Osteoblast (primary cell): Measurements from ENCODE around the gene BCL2. TPM values are rescaled to one million over a fixed set of nuclear protein-coding genes. Genes with fewer than 3 reads are reported as not detected.

Source experiments
- DNase-seq: peaks from one replicate; pipeline ENCODE4 v3.0.0; 2011; ENCODE audit warnings: low spot score, mixed read lengths; ENCODE audit not compliant: insufficient read length; ENCODE audit errors: missing footprints
- H2AFZ ChIP-seq: 2 replicates; pipeline ENCODE4 v1.6.0; 2011; ENCODE audit warnings: mild to moderate bottlenecking, low read length
- H3K27ac ChIP-seq: 2 replicates; pipeline ENCODE4 v1.5.1; 2011; ENCODE audit warnings: mild to moderate bottlenecking, low read depth, low read length, moderate library complexity
- H3K27me3 ChIP-seq: 2 replicates; pipeline ENCODE4 v1.6.0; 2012; ENCODE audit warnings: mild to moderate bottlenecking, control low read depth, inconsistent platforms, low read length, moderate library complexity; ENCODE audit not compliant: insufficient read depth
- H3K36me3 ChIP-seq: 2 replicates; pipeline ENCODE4 v1.5.1; 2011; ENCODE audit warnings: mild to moderate bottlenecking, low read length, control low read depth, moderate library complexity; ENCODE audit not compliant: insufficient read depth
- H3K4me1 ChIP-seq: 2 replicates; pipeline ENCODE4 v1.5.1; 2011; ENCODE audit warnings: mild to moderate bottlenecking, low read length, control low read depth, moderate library complexity; ENCODE audit not compliant: insufficient read depth
- H3K4me2 ChIP-seq: 2 replicates; pipeline ENCODE4 v1.6.0; 2011; ENCODE audit warnings: mild to moderate bottlenecking, low read length; ENCODE audit not compliant: insufficient read depth
- H3K4me3 ChIP-seq: fragments of 200-600 bp; sonication (generic); 3 replicates; pipeline ENCODE4 v1.5.1; 2012; ENCODE audit warnings: mild to moderate bottlenecking, low read length, inconsistent platforms; ENCODE audit not compliant: insufficient read depth
- H3K79me2 ChIP-seq: 2 replicates; pipeline ENCODE4 v1.6.0; 2012; ENCODE audit warnings: mild to moderate bottlenecking, low read length, control low read depth, inconsistent platforms; ENCODE audit not compliant: insufficient read depth
- H3K9me3 ChIP-seq: 2 replicates; pipeline ENCODE4 v1.5.1; 2011; ENCODE audit warnings: low read depth, low read length, control low read depth
- H4K20me1 ChIP-seq: 2 replicates; pipeline ENCODE4 v1.6.0; 2012; ENCODE audit warnings: mild to moderate bottlenecking, low read length, control low read depth; ENCODE audit not compliant: insufficient read depth
- total RNA-seq: library from RNA; depleted of rRNA; stranded (reverse); fragments of >200 nt; gene quantifications from 2 replicates; pipeline ENCODE4 v1.2.3, GENCODE V29; 2012
- TF ChIP-seq, protein P1 (sequence below): IDR thresholded peaks from 2 replicates; pipeline ENCODE4 v1.5.1; 2011; ENCODE audit warnings: mild to moderate bottlenecking, low read depth, low read length, moderate library complexity; ENCODE audit errors: extremely low read depth

Gene BCL2
- total RNA-seq, 1 donor, result 11.9 TPM

DNA sequence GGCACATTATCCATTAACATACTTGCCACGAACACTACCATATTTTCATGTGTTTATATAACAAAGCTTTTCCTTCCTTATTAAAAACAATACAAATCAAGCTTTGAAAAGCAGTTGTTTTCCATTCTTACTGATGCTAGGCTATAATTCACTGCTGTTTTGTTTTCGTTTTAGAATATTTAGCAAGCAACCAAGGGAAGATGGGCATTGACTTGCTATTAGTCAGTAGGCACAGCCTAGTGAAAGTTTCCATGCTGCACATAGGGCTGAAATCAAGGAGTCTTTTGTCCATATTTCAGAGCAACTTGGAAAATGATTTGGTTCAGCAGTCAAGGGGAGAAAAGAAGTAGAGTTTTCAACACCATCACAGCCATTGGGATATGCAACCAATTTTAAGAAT lies 31.3 kb downstream of the BCL2 start:
- no peaks in the 10 kb centered on the region for H3K36me3 ChIP-seq
- no peaks in the 10 kb centered on the region for H3K4me1 ChIP-seq
- no peak overlapping the region for H3K4me3 ChIP-seq
- H3K9me3 ChIP-seq, result no peaks in the 10 kb centered on the region
- H3K79me2 ChIP-seq, result no peaks in the 10 kb centered on the region
- no peaks in the 10 kb centered on the region for H3K27me3 ChIP-seq
- no peak overlapping the region for H2AFZ ChIP-seq
- no peaks in the 10 kb centered on the region for H4K20me1 ChIP-seq
- no peak overlapping the region for H3K27ac ChIP-seq
- TF ChIP-seq, protein P1, sequence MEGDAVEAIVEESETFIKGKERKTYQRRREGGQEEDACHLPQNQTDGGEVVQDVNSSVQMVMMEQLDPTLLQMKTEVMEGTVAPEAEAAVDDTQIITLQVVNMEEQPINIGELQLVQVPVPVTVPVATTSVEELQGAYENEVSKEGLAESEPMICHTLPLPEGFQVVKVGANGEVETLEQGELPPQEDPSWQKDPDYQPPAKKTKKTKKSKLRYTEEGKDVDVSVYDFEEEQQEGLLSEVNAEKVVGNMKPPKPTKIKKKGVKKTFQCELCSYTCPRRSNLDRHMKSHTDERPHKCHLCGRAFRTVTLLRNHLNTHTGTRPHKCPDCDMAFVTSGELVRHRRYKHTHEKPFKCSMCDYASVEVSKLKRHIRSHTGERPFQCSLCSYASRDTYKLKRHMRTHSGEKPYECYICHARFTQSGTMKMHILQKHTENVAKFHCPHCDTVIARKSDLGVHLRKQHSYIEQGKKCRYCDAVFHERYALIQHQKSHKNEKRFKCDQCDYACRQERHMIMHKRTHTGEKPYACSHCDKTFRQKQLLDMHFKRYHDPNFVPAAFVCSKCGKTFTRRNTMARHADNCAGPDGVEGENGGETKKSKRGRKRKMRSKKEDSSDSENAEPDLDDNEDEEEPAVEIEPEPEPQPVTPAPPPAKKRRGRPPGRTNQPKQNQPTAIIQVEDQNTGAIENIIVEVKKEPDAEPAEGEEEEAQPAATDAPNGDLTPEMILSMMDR, result no peak
- no peak overlapping the region for H3K4me2 ChIP-seq
- no peak for DNase-seq

DNA sequence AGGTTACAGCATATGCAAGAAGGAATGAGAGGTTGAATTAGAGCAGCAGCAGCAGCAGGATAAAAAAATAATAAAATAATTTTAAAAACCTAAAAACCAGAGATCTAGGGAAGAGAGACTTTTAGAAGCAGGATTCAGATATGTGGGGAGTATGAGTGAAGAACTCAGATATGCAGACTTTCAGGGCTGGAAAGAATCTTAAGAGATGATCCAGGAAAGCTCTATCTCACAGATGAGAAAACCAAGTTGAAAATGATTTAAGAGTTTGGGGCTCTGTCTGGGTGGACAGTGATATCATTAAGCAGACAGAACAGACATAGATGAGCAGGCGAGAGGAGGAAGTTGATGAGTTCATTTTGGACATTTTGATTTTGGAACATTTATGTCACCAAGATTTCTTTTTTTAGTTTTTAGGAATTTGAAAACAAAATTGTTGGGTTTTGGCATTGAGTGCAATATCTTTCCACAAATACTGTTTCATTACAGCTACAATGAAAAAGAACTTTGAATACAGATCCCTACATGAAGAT lies 31.8 kb downstream of the BCL2 start:
- Histone ChIP-seq H4K20me1 (no peaks in the 10 kb centered on the region), H3K27ac (no peak overlapping the region), H3K4me1 (no peaks in the 10 kb centered on the region), H3K27me3 (no peaks in the 10 kb centered on the region), H3K4me3 (no peak overlapping the region), H2AFZ (no peak overlapping the region), H3K79me2 (no peaks in the 10 kb centered on the region), H3K36me3 (no peaks in the 10 kb centered on the region), H3K4me2 (no peak overlapping the region), H3K9me3 (no peaks in the 10 kb centered on the region)
- TF ChIP-seq, protein P1, result no peak
- no peak for DNase-seq

DNA sequence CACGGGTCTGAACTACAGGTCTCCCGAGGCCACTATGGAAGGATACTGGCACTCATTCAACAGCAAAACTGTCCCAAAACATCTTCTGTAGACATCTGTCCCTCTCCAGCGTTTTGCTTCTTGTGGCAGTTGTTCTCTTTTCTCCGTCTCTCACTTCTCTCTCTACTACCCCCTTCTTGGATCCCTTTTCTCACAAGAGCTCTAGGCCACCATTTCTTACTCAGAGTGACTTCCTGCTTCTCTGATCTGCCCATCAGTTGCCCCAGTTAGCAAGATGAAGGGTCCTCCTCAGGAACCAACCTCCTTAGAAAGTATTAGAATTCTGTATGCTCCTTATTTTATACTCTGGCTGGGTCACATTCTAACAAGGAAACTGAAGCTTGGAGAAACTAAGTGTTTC lies 32.6 kb downstream of the BCL2 start:
- H3K27ac ChIP-seq, result no peak overlapping the region

DNA sequence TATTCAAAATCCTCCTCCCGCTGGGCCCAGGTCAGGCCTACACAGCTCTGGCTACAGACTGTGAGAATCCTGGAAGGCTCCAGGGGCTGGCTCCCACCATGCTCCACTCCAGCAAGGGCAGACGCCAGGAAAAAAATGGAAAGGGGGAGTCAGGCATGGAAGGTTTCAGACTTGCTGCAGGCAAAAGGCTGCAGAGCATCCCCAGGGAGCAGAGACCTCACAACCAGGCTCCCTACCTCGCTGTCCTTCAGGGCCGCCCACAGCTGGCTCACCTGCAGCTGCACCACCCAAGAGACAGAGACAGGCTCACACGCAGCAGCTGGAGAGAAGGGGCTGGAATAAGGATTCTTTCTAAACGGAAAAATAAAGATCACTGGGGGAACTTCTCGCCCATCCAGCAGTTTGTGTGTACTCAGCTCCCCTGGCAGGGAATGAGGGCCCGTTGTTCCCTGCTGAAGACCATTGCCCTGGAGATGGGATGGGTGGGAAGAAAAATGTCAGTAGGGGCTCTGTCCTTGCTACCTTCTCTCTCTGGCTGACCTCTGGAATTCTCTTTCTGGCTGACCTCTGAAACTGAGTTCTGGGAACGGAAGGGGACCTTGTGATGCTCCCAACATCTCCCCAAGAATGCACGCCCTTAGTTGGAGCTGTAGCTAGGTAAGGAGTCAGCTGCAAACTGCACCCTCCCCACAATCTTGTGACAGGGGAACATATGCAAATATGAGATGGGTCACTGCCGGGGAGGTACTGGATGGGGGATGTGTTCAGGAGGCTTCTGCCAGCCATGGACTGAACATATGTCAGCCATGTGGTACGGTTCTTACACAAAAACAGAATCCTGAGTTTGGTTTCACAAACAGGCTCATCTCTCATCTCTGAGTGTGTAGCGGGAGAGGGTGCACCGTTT lies 34.5 kb downstream of the BCL2 start:
- H3K27me3 ChIP-seq, result no peaks in the 10 kb centered on the region
- no peaks in the 10 kb centered on the region for H4K20me1 ChIP-seq
- no peaks in the 10 kb centered on the region for H3K9me3 ChIP-seq
- no peak overlapping the region for H3K4me2 ChIP-seq
- TF ChIP-seq, protein P1, result no peak
- no peaks in the 10 kb centered on the region for H3K79me2 ChIP-seq
- H2AFZ ChIP-seq, result no peak overlapping the region
- H3K27ac ChIP-seq, result no peak overlapping the region
- DNase-seq, result no peak
- no peaks in the 10 kb centered on the region for H3K36me3 ChIP-seq
- H3K4me3 ChIP-seq, result no peak overlapping the region
- H3K4me1 ChIP-seq, result no peaks in the 10 kb centered on the region

More for the DNA sequence above, 32.6 kb downstream of the BCL2 start:
- Histone ChIP-seq H3K4me1 (no peaks in the 10 kb centered on the region), H3K4me3 (no peak overlapping the region), H3K4me2 (no peak overlapping the region), H3K36me3 (no peaks in the 10 kb centered on the region), H2AFZ (no peak overlapping the region), H3K27me3 (no peaks in the 10 kb centered on the region), H3K9me3 (no peaks in the 10 kb centered on the region), H3K79me2 (no peaks in the 10 kb centered on the region), H4K20me1 (no peaks in the 10 kb centered on the region)
- TF ChIP-seq, protein P1, result no peak
- no peak for DNase-seq
